Smooth muscle cell (in vitro differentiated cells): Measurements from ENCODE around the gene TMTC2. TPM values are rescaled to one million over a fixed set of nuclear protein-coding genes. Genes with fewer than 3 reads are reported as not detected.

Experiments
- DNase-seq: peaks from one replicate; lab custom pipeline; 2025; ENCODE audit not compliant: unreplicated experiment; lab: John Stamatoyannopoulos, UW
- H2AFZ ChIP-seq: fragments of 200-600 bp; sonication (generic); 2 replicates; pipeline ENCODE4 v1.6.0; 2016; ENCODE audit warnings: antibody characterized with exemption, low read depth, mild to moderate bottlenecking
- H3F3A ChIP-seq: fragments of 200-600 bp; sonication (generic); 2 replicates; pipeline ENCODE4 v1.6.0; 2017; ENCODE audit warnings: antibody characterized with exemption, low read depth
- H3K27ac ChIP-seq: fragments of 200-600 bp; sonication (generic); 2 replicates; pipeline ENCODE4 v1.5.1; 2016; ENCODE audit warnings: low read depth, mild to moderate bottlenecking
- H3K27me3 ChIP-seq: fragments of 200-600 bp; sonication (generic); 2 replicates; pipeline ENCODE4 v1.6.1; 2016; ENCODE audit warnings: low read depth, mild to moderate bottlenecking
- H3K36me3 ChIP-seq: fragments of 200-600 bp; sonication (generic); 2 replicates; pipeline ENCODE4 v1.5.1; 2016; ENCODE audit warnings: low read depth
- H3K4me1 ChIP-seq: fragments of 200-600 bp; sonication (generic); 2 replicates; pipeline ENCODE4 v1.5.1; 2016; ENCODE audit warnings: low read depth
- H3K4me2 ChIP-seq: fragments of 200-600 bp; sonication (generic); 2 replicates; pipeline ENCODE4 v1.6.0; 2016; ENCODE audit warnings: mild to moderate bottlenecking
- H3K4me3 ChIP-seq: fragments of 200-600 bp; sonication (generic); 2 replicates; pipeline ENCODE4 v1.5.1; 2016; ENCODE audit warnings: mild to moderate bottlenecking
- H3K79me2 ChIP-seq: fragments of 200-600 bp; sonication (generic); 2 replicates; pipeline ENCODE4 v1.6.0; 2016; ENCODE audit warnings: low read depth, mild to moderate bottlenecking
- H3K9ac ChIP-seq: fragments of 200-600 bp; sonication (generic); 2 replicates; pipeline ENCODE4 v1.6.0; 2016; ENCODE audit warnings: low read depth
- H3K9me3 ChIP-seq: fragments of 200-600 bp; sonication (generic); replicated peaks from 2 replicates; pipeline ENCODE4 v1.5.1; 2016; ENCODE audit warnings: low read depth
- H4K20me1 ChIP-seq: fragments of 200-600 bp; sonication (generic); 2 replicates; pipeline ENCODE4 v1.6.0; 2016; ENCODE audit warnings: low read depth
- WGBS: methylation state at CpG from one replicate; pipeline ENCODE4 v1.1.7; 2016; ENCODE audit warnings: low lambda C conversion rate; 5-methylcytosine and 5-hydroxymethylcytosine counted together
- polyA plus RNA-seq: library from polyadenylated mRNA; unstranded; fragments of >200 nt; fragmentation: Nextera tagmentation; extraction: Ambion mirVana; gene quantifications from 2 replicates; pipeline ENCODE4 v1.2.1, GENCODE V29; 2016
- total RNA-seq: library from RNA; depleted of rRNA; stranded (reverse); fragments of >200 nt; gene quantifications from 2 replicates; pipeline ENCODE4 v1.2.3, GENCODE V29; 2014
- TF ChIP-seq, protein P1 (sequence below): fragments of 200-600 bp; sonication (generic); IDR thresholded peaks from 2 replicates; pipeline ENCODE4 v1.5.1; 2017; ENCODE audit warnings: borderline replicate concordance, mild to moderate bottlenecking, antibody characterized with exemption; ENCODE audit not compliant: insufficient read depth, poor library complexity, severe bottlenecking

The TMTC2 gene
- total and polyA plus RNA-seq, 2 experiments from 2014 or later: 0.71 to 10.6 TPM

DNA sequence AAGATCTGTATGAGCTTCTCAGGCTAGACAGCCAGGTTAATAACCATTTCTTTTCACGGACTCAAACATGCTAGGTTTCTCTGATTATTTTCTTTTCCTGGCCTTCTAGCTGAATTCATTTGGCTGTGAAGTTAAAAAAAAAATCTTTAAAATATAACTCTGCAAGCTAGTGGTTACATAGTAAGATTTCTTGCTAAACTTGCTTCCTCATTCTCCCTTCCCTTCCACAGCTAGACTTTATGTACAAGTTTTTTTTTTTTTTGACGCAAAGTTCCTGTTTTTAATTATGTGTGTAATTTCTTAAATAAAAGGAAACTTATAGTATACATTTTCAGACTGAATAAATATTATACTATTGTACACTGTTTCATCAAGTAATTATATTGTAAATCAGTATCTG lies 145.4 kb downstream of the TMTC2 start:
- H3K9me3 ChIP-seq: no peaks in the 10 kb centered on the region
- no peaks in the 10 kb centered on the region for H3K79me2 ChIP-seq
- H4K20me1 ChIP-seq: no peaks in the 10 kb centered on the region
- TF ChIP-seq, protein P1, sequence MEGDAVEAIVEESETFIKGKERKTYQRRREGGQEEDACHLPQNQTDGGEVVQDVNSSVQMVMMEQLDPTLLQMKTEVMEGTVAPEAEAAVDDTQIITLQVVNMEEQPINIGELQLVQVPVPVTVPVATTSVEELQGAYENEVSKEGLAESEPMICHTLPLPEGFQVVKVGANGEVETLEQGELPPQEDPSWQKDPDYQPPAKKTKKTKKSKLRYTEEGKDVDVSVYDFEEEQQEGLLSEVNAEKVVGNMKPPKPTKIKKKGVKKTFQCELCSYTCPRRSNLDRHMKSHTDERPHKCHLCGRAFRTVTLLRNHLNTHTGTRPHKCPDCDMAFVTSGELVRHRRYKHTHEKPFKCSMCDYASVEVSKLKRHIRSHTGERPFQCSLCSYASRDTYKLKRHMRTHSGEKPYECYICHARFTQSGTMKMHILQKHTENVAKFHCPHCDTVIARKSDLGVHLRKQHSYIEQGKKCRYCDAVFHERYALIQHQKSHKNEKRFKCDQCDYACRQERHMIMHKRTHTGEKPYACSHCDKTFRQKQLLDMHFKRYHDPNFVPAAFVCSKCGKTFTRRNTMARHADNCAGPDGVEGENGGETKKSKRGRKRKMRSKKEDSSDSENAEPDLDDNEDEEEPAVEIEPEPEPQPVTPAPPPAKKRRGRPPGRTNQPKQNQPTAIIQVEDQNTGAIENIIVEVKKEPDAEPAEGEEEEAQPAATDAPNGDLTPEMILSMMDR: no peak
- H3K4me1 ChIP-seq: no peaks in the 10 kb centered on the region
- no peak for DNase-seq
- H3F3A ChIP-seq: no peaks in the 10 kb centered on the region
- H3K27me3 ChIP-seq: no peaks in the 10 kb centered on the region
- WGBS: 99% methylated on average over 2 of the region's 2 CpGs
- H3K4me2 ChIP-seq: no peak overlapping the region
- no peak overlapping the region for H3K9ac ChIP-seq
- no peaks in the 10 kb centered on the region for H3K36me3 ChIP-seq
- H3K27ac ChIP-seq: no peak overlapping the region
- H3K4me3 ChIP-seq: no peak overlapping the region
- no peak overlapping the region for H2AFZ ChIP-seq

DNA sequence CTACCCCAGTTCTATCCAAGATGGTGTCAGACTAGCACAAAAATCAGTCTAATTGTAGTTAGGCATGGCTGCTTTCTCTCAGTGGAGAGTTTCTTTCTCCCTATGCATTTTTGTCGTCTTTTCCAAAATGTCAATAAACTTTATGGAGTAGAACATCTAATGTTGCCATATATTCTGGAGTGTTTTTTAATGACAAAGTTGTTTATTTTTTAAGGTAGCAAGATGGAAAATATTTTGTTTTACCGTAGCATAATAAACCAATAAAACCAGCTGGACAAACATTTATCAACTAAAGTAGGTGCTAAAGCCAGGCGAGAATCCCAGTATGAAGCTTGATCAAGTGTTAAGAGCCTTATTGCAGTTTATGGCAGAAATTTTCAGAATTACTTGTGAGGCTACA lies 146.3 kb downstream of the TMTC2 start:
- Histone ChIP-seq H3K27ac (no peak overlapping the region), H3K9me3 (no peaks in the 10 kb centered on the region)
- WGBS: 70% methylated on average over 3 of the region's 3 CpGs

DNA sequence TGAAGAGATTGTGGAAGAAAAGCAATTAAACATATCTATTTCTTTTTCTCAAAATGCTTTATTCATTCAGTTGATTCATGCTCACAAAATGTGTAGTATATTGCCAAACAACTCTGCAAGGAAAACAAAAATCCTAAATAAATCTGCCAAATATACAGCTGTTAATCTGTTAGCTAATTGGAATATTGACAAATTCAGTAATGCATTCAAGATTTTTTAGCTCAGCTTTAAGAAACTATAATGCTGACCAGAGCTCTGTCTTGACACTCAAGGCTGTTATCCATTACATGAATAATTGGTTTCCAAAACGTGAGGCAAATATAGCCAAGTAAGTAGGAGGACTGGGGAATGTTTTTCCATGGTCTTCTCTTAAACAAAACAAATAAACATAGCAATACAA lies 146.8 kb downstream of the TMTC2 start:
- Histone ChIP-seq H3F3A (no peaks in the 10 kb centered on the region), H3K4me2 (no peak overlapping the region), H3K9me3 (no peaks in the 10 kb centered on the region), H3K79me2 (no peaks in the 10 kb centered on the region), H2AFZ (no peak overlapping the region), H3K4me3 (no peak overlapping the region), H3K27ac (no peak overlapping the region), H3K4me1 (no peaks in the 10 kb centered on the region), H4K20me1 (no peaks in the 10 kb centered on the region), H3K27me3 (no peaks in the 10 kb centered on the region), H3K36me3 (no peaks in the 10 kb centered on the region), H3K9ac (no peak overlapping the region)
- TF ChIP-seq, protein P1: no peak
- WGBS: 25% methylated on average over 1 of the region's 1 CpG
- DNase-seq: no peak

More for the DNA sequence above, 146.3 kb downstream of the TMTC2 start:
- Histone ChIP-seq H3K79me2 (no peaks in the 10 kb centered on the region), H3K36me3 (no peaks in the 10 kb centered on the region), H3K9ac (no peak overlapping the region), H3F3A (no peaks in the 10 kb centered on the region), H3K27me3 (no peaks in the 10 kb centered on the region), H3K4me3 (no peak overlapping the region), H3K4me2 (no peak overlapping the region), H2AFZ (no peak overlapping the region), H4K20me1 (no peaks in the 10 kb centered on the region), H3K4me1 (no peaks in the 10 kb centered on the region)
- TF ChIP-seq, protein P1: no peak
- no peak for DNase-seq

DNA sequence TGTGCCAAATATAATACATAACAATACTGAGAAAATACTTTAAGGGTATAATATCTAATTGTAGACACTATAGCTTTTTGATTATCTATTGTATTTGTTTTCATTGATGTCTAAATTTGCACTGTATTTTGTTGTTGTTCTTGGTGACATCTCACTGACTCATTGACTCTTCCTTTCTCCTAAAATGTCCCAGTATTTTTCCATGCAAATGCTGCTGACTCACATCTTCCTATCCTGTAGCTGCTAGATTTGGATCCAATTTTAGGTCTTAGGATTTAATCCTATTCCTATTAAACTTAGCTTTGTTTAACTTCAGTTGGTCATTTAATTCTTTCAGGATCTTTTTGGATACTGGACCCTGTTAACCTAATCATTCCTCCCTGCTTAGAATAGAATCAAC lies 148.5 kb downstream of the TMTC2 start:
- Histone ChIP-seq H3K27ac (peak overlapping the region; percentile 23), H3F3A (no peaks in the 10 kb centered on the region), H2AFZ (no peak overlapping the region), H3K4me1 (no peaks in the 10 kb centered on the region), H3K9ac (no peak overlapping the region), H4K20me1 (no peaks in the 10 kb centered on the region), H3K27me3 (no peaks in the 10 kb centered on the region), H3K36me3 (no peaks in the 10 kb centered on the region), H3K79me2 (no peaks in the 10 kb centered on the region), H3K9me3 (no peaks in the 10 kb centered on the region), H3K4me2 (no peak overlapping the region), H3K4me3 (no peak overlapping the region)
- DNase-seq: no peak
- TF ChIP-seq, protein P1: no peak
